Measurements from ENCODE around the gene STPG4. TPM values are rescaled to one million over a fixed set of nuclear protein-coding genes. Genes with fewer than 3 reads are reported as not detected.

Gene STPG4
- total RNA-seq, 4 donors from 2014 or later = 0.64 to 1.2 (median 0.82) TPM; not detected in 1

DNA sequence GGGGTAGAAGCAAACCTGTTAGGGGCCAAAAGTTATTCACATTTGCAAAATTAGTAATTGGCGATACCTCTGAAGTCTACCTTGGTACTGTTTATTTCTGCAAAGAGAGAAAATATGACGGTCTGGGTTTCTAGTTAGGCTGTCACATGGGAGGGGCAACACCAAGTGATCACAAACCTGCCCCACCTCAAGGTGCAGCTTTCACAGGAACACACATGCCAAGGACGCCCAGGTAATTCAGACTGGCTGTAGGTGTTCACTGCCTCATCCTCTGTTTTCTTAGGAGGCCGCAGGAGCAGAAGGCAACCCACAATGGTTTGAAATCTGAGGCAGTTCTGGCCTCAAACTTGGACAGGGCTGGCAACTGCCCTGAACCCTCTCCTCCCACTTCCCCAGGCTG, 56.2 kb downstream of the STPG4 start:
- Histone ChIP-seq H3K9me3 (no peaks in the 10 kb centered on the region), H3K4me3 (no peak overlapping the region), H3K4me1 (peaks cover 0 to 10% (median 1%) of the 10 kb centered on the region in 4 donors), H3K27ac (peak overlapping the region in 2 of 4 donors; percentile 46), H3K27me3 (no peaks in the 10 kb centered on the region), H3K36me3 (no peaks in the 10 kb centered on the region)
- WGBS, 2 donors (ENCODE audit: low coverage in 1 of 2) = 59% methylated on average over 4 of the region's 4 CpGs; no CpG with 5 or more reads in 1 of the 2 donors
- peak; percentile 62 for DNase-seq
- TF ChIP-seq POLR2AphosphoS5 (IDR thresholded peaks at IDR 0.05) (peak in 1 of 3 donors; percentile 36), POLR2A (IDR thresholded peaks at IDR 0.05) (no peak), EP300 (IDR thresholded peaks at IDR 0.05; ENCODE audit: low read depth) (no peak)
- TF ChIP-seq, protein P1, sequence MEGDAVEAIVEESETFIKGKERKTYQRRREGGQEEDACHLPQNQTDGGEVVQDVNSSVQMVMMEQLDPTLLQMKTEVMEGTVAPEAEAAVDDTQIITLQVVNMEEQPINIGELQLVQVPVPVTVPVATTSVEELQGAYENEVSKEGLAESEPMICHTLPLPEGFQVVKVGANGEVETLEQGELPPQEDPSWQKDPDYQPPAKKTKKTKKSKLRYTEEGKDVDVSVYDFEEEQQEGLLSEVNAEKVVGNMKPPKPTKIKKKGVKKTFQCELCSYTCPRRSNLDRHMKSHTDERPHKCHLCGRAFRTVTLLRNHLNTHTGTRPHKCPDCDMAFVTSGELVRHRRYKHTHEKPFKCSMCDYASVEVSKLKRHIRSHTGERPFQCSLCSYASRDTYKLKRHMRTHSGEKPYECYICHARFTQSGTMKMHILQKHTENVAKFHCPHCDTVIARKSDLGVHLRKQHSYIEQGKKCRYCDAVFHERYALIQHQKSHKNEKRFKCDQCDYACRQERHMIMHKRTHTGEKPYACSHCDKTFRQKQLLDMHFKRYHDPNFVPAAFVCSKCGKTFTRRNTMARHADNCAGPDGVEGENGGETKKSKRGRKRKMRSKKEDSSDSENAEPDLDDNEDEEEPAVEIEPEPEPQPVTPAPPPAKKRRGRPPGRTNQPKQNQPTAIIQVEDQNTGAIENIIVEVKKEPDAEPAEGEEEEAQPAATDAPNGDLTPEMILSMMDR (IDR thresholded peaks at IDR 0.05) = no peak
- in situ Hi-C loops (cut with MboI; ENCODE audit: low pct_ligation_motif_present in 1 of 4, low pct_unique_long_range_greater_than_20kb in 1 of 4, low sequenced_read_pairs in 3 of 4) (no loop called here), intact Hi-C loops (cut with DNase I; ENCODE audit: low total_unique reads) (no loop called here)

DNA sequence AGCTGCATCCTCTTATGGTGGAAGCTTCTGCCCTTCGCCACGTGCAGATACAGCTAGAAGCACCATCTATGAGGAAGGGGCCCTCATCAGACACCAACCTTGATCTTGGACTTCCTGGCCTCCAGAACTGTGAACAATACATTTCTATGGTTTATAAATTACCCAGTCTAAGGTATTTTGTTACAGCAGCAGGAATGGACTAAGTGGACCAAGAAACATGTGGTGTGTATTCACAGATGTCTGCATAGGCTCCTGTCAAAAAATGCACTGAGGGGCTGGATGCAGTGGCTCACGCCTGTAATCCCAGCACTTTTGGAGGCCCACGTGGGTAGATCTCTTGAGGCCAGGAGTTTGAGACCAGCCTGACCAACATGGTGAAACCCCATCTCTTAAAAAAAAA, 57.5 kb downstream of the STPG4 start:
- TF ChIP-seq POLR2AphosphoS5 (IDR thresholded peaks at IDR 0.05) (no peak), EP300 (IDR thresholded peaks at IDR 0.05; ENCODE audit: low read depth) (no peak), POLR2A (IDR thresholded peaks at IDR 0.05) (no peak)
- TF ChIP-seq, protein P1 (IDR thresholded peaks at IDR 0.05) = no peak
- intact Hi-C loops (cut with DNase I; ENCODE audit: low total_unique reads) = no loop called here
- Histone ChIP-seq H3K27ac (peak overlapping the region in 1 of 4 donors; percentile 46), H3K36me3 (no peaks in the 10 kb centered on the region), H3K9me3 (no peaks in the 10 kb centered on the region), H3K4me1 (peaks cover 0 to 10% (median 1%) of the 10 kb centered on the region in 4 donors), H3K4me3 (no peak overlapping the region), H3K27me3 (no peaks in the 10 kb centered on the region)
- in situ Hi-C loops (cut with MboI; ENCODE audit: low pct_ligation_motif_present in 1 of 4, low pct_unique_long_range_greater_than_20kb in 1 of 4, low sequenced_read_pairs in 3 of 4) = no loop called here
- 50 to 88% methylated on average over 1 to 4 of the region's 4 CpGs for WGBS, 2 donors (ENCODE audit: low coverage in 1 of 2)
- no peak for DNase-seq

DNA sequence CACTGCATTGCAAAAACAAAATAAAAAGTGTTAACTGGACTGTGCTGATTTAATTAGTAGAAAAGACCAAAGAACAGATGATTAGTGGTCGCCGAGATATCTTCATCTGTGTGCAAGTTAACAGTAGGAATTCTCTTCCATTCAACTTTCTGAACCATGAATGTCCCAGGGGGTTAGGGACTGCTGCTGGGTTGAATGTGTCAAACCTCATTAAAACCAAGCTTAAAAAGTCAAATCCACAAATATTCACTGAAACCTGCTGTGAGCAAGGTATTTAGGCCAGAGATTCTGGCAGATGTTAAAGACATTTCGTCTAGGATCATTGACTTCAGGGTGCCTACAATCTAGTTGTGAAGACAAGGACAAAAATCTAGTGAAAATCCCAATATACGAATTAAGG, 58.7 kb downstream of the STPG4 start:
- WGBS, 2 donors (ENCODE audit: low coverage in 1 of 2) = 93 to 94% methylated on average over 2 to 4 of the region's 4 CpGs
- Histone ChIP-seq H3K27me3 (no peaks in the 10 kb centered on the region), H3K9me3 (no peaks in the 10 kb centered on the region)

DNA sequence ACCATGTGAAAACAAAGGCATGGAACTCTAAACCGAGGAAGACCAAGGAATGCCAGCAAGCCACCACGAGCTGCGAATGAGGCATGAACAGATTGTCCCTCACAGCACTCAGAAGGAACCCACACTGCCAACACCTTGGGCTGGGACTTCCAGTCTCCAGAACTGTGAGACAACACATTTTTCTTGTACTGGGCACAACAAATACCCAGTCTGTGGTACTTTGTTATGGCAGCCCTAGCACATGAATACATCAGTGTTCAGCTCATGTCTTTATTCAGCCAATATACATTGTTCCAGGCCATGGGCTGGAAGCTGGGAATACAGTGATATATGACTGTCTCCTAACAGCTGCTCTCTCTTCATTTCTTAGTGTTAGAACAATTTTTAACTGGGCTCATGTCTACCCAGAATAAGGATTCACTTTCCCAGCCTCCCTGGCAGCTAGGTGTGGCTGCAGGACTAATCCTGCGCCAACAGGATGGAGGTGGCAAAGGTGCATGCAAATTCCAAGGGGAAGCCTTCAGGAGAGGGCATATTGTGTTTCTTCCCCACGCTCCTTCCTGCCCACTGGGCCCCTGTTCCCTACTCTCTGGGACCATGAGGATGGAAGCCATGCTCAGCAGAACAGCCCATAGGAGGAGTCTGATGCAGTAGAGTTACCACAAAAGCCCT, 59.6 kb downstream of the STPG4 start:
- Histone ChIP-seq H3K4me3 (no peak overlapping the region), H3K27me3 (no peaks in the 10 kb centered on the region), H3K27ac (no peak overlapping the region), H3K4me1 (peaks cover 0 to 12% (median 1%) of the 10 kb centered on the region in 4 donors), H3K36me3 (no peaks in the 10 kb centered on the region), H3K9me3 (no peaks in the 10 kb centered on the region)
- WGBS, 2 donors (ENCODE audit: low coverage in 1 of 2) = 90% methylated on average over 5 of the region's 5 CpGs; no CpG with 5 or more reads in 1 of the 2 donors
- TF ChIP-seq POLR2AphosphoS5 (IDR thresholded peaks at IDR 0.05) = no peak
- TF ChIP-seq, protein P1 (IDR thresholded peaks at IDR 0.05) = no peak
- TF ChIP-seq POLR2A (IDR thresholded peaks at IDR 0.05) = no peak
- TF ChIP-seq EP300 (IDR thresholded peaks at IDR 0.05; ENCODE audit: low read depth) = no peak
- DNase-seq = no peak
- intact Hi-C loops (cut with DNase I; ENCODE audit: low total_unique reads) (no loop called here), in situ Hi-C loops (cut with MboI; ENCODE audit: low pct_ligation_motif_present in 1 of 4, low pct_unique_long_range_greater_than_20kb in 1 of 4, low sequenced_read_pairs in 3 of 4) (no loop called here)

More for the DNA sequence above, 58.7 kb downstream of the STPG4 start:
- peaks cover 0 to 10% (median 1%) of the 10 kb centered on the region in 4 donors for H3K4me1 ChIP-seq
- no peak overlapping the region for H3K27ac ChIP-seq
- no peak for DNase-seq
- no peak overlapping the region for H3K4me3 ChIP-seq
- intact Hi-C loops (cut with DNase I; ENCODE audit: low total_unique reads) = no loop called here
- in situ Hi-C loops (cut with MboI; ENCODE audit: low pct_ligation_motif_present in 1 of 4, low pct_unique_long_range_greater_than_20kb in 1 of 4, low sequenced_read_pairs in 3 of 4) = no loop called here
- TF ChIP-seq POLR2A (IDR thresholded peaks at IDR 0.05) (no peak), POLR2AphosphoS5 (IDR thresholded peaks at IDR 0.05) (no peak), EP300 (IDR thresholded peaks at IDR 0.05; ENCODE audit: low read depth) (no peak)
- TF ChIP-seq, protein P1 (IDR thresholded peaks at IDR 0.05) = no peak
- H3K36me3 ChIP-seq = no peaks in the 10 kb centered on the region

All from transverse colon (tissue), 4 donors.